Common myeloid progenitor, CD34-positive (primary cell): ENCODE data around the gene SLC12A9.
"Not testable (repeated sequence)": the region's sequence is repeated elsewhere in the genome, so short reads cannot be mapped to it uniquely, and the experiment has no call there.

ENCODE experiments used
- CTCF ChIA-PET: fragments of 350-600 bp; sonication (Branson Sonifier 250); formaldehyde crosslinking; loops from one replicate; lab custom pipeline; 2021; ENCODE audit warnings: antibody characterized with exemption; lab: Charles Lee
- POLR2A ChIA-PET: fragments of 350-600 bp; sonication (Branson Sonifier 250); formaldehyde crosslinking; loops from one replicate; lab custom pipeline; 2021; ENCODE audit warnings: antibody characterized with exemption; lab: Charles Lee
- DNase-seq, 3 donors: peaks; one replicate each; pipeline versions ENCODE4 v3.0.0 to v3.0.0-alpha.2; 2013
- H3K27ac ChIP-seq, 2 experiments: 1 replicate in 1 of 2; 2 replicates in 1 of 2; pipeline ENCODE4 v1.7.0; 2013; ENCODE audit warnings: inconsistent platforms in 2 of 2, low read length in 2 of 2, mild to moderate bottlenecking in 2 of 2, low read depth in 1 of 2, moderate library complexity in 1 of 2; ENCODE audit not compliant: severe bottlenecking in 2 of 2, insufficient read depth in 1 of 2, poor library complexity in 1 of 2
- H3K27me3 ChIP-seq, 5 experiments: replicated peaks in 2 of 5; 1 replicate in 3 of 5; 2 replicates in 2 of 5; pipeline versions ENCODE4 v1.6.1 to v1.7.0; 2013; ENCODE audit warnings: low read length in 4 of 5, mild to moderate bottlenecking in 2 of 5, moderate library complexity in 2 of 5, inconsistent platforms in 1 of 5; ENCODE audit not compliant: insufficient read depth in 5 of 5, control insufficient read depth in 4 of 5
- H3K36me3 ChIP-seq, 4 experiments: 1 replicate in 2 of 4; 2 replicates in 2 of 4; pipeline versions ENCODE4 v1.6.1 to v1.7.0; 2013; ENCODE audit warnings: low read length in 3 of 4, control low read depth in 1 of 4, mild to moderate bottlenecking in 1 of 4; ENCODE audit not compliant: control insufficient read depth in 4 of 4, insufficient read depth in 4 of 4
- H3K4me1 ChIP-seq, 4 experiments: 1 replicate in 3 of 4; 2 replicates in 1 of 4; pipeline versions ENCODE4 v1.6.1 to v1.7.1; 2013; ENCODE audit warnings: low read length in 3 of 4, mild to moderate bottlenecking in 3 of 4, control low read depth in 1 of 4, inconsistent platforms in 1 of 4, moderate library complexity in 1 of 4; ENCODE audit not compliant: control insufficient read depth in 4 of 4, insufficient read depth in 4 of 4; ENCODE audit errors: control extremely low read depth in 1 of 4
- H3K4me3 ChIP-seq, 7 experiments: 1 replicate in 4 of 7; 2 replicates in 3 of 7; pipeline versions ENCODE4 v1.5.1 to v1.7.0; 2013; ENCODE audit warnings: mild to moderate bottlenecking in 7 of 7, low read length in 6 of 7, moderate library complexity in 6 of 7, inconsistent platforms in 2 of 7, low read depth in 2 of 7, control low read depth in 1 of 7; ENCODE audit not compliant: insufficient read depth in 4 of 7, control insufficient read depth in 1 of 7; ENCODE audit errors: extremely low read depth in 1 of 7
- H3K9me3 ChIP-seq, 5 experiments: 1 replicate in 4 of 5; 2 replicates in 1 of 5; pipeline versions ENCODE4 v1.6.1 to v1.7.1; 2013; ENCODE audit warnings: low read length in 4 of 5, mild to moderate bottlenecking in 2 of 5, inconsistent platforms in 1 of 5, low read depth in 1 of 5, moderate library complexity in 1 of 5; ENCODE audit not compliant: control insufficient read depth in 4 of 5, insufficient read depth in 2 of 5; ENCODE audit errors: control extremely low read depth in 1 of 5
- WGBS: methylation state at CpG from one replicate; pipeline ENCODE4 v1.1.5; 2013; ENCODE audit not compliant: insufficient coverage; 5-methylcytosine and 5-hydroxymethylcytosine counted together

Gene SLC12A9

DNA sequence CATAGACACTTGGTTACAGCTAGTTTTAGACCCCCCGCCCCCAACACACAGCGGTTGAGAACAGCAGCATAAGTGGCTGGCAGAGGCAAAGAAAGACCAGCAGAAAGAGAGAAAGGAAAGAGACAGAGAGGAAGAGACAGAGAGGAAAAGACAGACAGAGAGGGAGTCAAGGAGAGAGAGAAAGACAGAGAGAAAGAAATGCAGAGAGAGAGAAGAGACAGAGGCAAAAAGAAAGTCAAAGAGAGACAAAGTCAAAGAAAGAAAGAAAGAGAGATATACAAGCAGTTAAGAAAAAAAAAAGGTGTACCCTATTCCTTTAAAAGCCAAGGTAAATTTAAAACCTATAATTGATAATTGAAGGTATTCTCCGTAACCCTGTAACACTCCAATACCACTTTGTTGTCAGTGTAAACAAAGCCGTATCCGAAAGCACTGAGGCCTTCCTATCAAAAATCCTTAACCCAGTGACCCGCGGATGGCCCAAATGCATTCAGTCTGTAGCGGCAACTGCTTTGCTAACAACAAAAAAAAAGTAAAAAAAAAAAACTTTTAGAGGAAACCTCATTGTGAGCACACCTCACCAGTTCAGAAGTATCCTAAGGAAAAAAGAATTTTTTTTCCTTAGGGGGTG is 11.9 kb upstream of the SLC12A9 start:
- ChIA-PET POLR2A (no interaction called here), CTCF (no interaction called here)
- H3K9me3 ChIP-seq: no peaks in the 10 kb centered on the region
- H3K27ac ChIP-seq: peak overlapping the region in 1 of 2 experiments; percentile 14
- H3K4me1 ChIP-seq: peaks cover 0 to 19% (median 10%) of the 10 kb centered on the region in 4 experiments
- H3K4me3 ChIP-seq: no peak overlapping the region
- no peak for DNase-seq
- no peaks in the 10 kb centered on the region for H3K27me3 ChIP-seq
- 100% methylated on average over 2 of the region's 8 CpGs for WGBS
- H3K36me3 ChIP-seq: no peaks in the 10 kb centered on the region

DNA sequence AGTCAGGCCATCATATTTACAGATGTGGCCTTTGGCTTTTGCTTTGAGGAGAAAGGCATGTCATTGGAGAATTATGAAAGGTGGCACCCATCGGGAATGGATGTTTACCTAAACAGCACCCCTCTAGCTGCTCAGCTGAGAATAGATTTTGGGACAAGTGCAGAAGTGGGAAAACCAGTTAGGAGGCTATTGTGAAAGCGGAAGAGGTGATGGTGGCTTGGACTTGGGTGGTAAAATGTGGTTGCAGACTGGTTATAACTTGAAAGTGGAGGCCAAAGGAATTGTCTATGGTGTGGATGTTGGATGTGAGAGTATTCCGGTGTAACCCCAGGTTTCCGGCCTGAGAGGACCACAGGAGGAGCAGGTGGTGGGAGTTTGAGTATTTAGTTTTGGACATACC is 5.2 kb upstream of the SLC12A9 start:
- no peak for DNase-seq
- CTCF ChIA-PET: interaction anchor here (6.0 to 8.2 kb wide), 2 partner anchors 46 to 143 kb away, joined by 79 to 124 read pairs; partner anchors contain the start of gene POP7
- Histone ChIP-seq H3K9me3 (no peaks in the 10 kb centered on the region), H3K36me3 (no peaks in the 10 kb centered on the region), H3K27me3 (no peaks in the 10 kb centered on the region), H3K4me1 (peaks cover 0 to 7% (median 7%) of the 10 kb centered on the region in 4 experiments), H3K27ac (no peak overlapping the region), H3K4me3 (no peak overlapping the region)
- 100% methylated on average over 3 of the region's 4 CpGs for WGBS
- POLR2A ChIA-PET: no interaction called here

DNA sequence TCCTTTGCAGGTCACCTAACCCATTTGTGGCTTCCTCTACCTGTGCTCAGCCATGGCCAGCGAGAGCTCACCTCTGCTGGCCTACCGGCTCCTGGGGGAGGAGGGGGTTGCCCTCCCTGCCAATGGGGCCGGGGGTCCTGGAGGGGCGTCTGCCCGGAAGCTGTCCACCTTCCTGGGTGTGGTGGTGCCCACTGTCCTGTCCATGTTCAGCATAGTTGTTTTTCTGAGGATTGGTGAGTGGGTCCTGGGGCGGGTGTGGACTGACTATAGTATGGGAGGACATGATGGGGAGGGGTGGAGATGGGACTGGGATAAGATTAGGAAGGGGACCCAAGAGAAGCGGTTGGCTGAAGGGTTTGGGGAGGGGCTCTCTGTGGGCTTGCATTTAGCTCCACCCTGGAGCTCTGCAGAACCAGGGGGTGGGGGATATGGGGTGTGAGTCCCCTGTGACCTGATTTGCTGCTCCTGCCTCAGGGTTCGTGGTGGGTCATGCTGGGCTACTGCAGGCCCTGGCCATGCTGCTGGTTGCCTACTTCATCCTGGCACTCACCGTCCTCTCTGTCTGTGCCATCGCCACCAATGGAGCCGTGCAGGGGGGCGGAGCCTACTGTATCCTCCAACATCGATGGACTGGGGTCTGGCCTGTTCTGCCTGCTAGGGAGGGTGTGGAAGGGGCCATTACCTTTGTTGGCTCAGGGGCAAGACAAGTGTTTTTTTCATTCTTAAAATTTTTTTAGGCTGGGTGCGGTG is 1.8 kb downstream of the SLC12A9 start:
- POLR2A ChIA-PET: no interaction called here
- DNase-seq: no peak

DNA sequence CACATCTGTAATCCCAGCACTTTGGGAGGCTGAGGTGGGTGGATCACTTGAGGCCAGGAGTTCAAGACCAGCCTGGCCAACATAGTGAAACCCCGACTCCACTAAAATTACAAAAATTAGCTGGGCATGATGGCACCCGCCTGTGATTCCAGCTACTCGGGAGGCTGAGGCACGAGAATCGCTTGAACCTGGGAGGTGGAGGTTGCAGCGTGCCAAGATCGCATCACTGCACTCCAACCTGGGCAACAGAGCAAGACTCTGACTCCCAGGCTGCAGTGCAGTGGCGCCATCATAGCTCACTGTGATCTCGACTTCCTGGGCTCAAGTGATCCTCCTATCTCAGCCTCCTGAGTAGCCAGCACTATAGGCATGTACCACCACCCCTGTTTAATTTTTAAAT is 2.4 kb downstream of the SLC12A9 start:
- H3K27me3 ChIP-seq, POLR2A ChIA-PET, H3K27ac ChIP-seq, H3K9me3 ChIP-seq, H3K4me3 ChIP-seq, DNase-seq: not testable (repeated sequence)
- Histone ChIP-seq H3K36me3 (peaks cover 2 to 28% (median 17%) of the 10 kb centered on the region in 4 experiments), H3K4me1 (peaks cover 0 to 23% (median 19%) of the 10 kb centered on the region in 4 experiments)
- WGBS: 94% methylated on average over 7 of the region's 9 CpGs
- CTCF ChIA-PET: interaction anchor here (0.9 to 1.5 kb wide), 3 partner anchors 8 to 225 kb away, joined by 3 to 4 read pairs (median 3); no protein-coding TSS in a partner anchor

More for the DNA sequence above, 1.8 kb downstream of the SLC12A9 start:
- whole genome bisulfite sequencing: 99% methylated on average over 12 of the region's 14 CpGs
- Histone ChIP-seq H3K9me3 (no peaks in the 10 kb centered on the region), H3K4me1 (peaks cover 0 to 23% (median 19%) of the 10 kb centered on the region in 4 experiments), H3K27me3 (no peaks in the 10 kb centered on the region), H3K4me3 (no peak overlapping the region), H3K36me3 (peaks cover 2 to 22% (median 15%) of the 10 kb centered on the region in 4 experiments), H3K27ac (no peak overlapping the region)
- CTCF ChIA-PET: interaction anchor here (0.7 to 8.2 kb wide), 6 partner anchors 9 to 225 kb away, joined by 3 to 79 read pairs (median 4); partner anchors contain the start of gene POP7

DNA sequence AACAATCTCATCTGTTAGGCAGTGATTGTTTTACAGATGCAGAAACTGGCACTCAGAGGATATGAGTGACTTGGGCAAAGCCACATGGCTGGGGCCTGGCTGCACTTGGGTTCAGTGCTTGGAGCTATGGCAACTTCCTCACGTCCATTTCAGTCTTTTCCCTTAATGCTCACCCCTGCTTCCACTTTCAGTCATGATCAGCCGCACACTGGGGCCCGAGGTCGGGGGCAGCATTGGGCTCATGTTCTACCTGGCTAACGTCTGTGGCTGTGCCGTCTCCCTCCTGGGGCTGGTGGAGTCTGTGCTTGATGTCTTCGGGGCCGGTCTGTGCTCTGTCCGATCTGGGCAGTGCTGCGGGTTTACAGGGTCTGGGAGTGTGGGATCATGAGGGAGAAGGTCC is 3.0 kb downstream of the SLC12A9 start:
- H3K27me3 ChIP-seq: no peaks in the 10 kb centered on the region
- WGBS: over 99% methylated on average over 10 of the region's 10 CpGs
- peaks cover 0 to 23% (median 19%) of the 10 kb centered on the region in 4 experiments for H3K4me1 ChIP-seq
- POLR2A ChIA-PET: no interaction called here
- no peak for DNase-seq
- peaks cover 2 to 34% (median 23%) of the 10 kb centered on the region in 4 experiments for H3K36me3 ChIP-seq
- CTCF ChIA-PET: interaction anchor here (0.9 kb wide), 1 partner anchor 9 kb away, joined by 3 read pairs; no protein-coding TSS in a partner anchor
- no peaks in the 10 kb centered on the region for H3K9me3 ChIP-seq
- H3K27ac ChIP-seq: no peak overlapping the region
- no peak overlapping the region for H3K4me3 ChIP-seq

DNA sequence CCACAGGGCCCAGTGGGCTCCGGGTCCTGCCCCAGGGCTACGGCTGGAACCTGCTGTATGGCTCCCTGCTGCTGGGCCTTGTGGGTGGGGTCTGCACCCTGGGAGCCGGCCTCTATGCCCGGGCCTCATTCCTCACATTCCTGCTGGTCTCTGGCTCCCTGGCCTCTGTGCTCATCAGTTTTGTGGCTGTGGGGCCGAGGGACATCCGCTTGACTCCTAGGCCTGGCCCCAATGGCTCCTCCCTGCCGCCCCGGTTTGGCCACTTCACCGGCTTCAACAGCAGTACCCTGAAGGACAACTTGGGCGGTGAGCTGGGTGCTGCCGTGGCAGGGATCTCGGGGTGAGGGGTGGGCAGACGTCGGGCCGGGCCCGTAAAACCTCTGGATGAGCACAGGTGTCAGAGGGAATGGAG is 4.4 kb downstream of the SLC12A9 start:
- DNase-seq: no peak
- ChIA-PET CTCF (interaction anchor here (1.9 kb wide), 1 partner anchor 56 kb away, joined by 6 read pairs; no protein-coding TSS in a partner anchor), POLR2A (interaction anchor here (0.6 kb wide), 1 partner anchor 238 kb away, joined by 4 read pairs; no protein-coding TSS in a partner anchor)

More for the DNA sequence above, 4.4 kb downstream of the SLC12A9 start:
- Histone ChIP-seq H3K27me3 (no peaks in the 10 kb centered on the region), H3K4me1 (peaks cover 0 to 23% (median 18%) of the 10 kb centered on the region in 4 experiments), H3K36me3 (peaks cover 2 to 46% (median 32%) of the 10 kb centered on the region in 4 experiments), H3K4me3 (no peak overlapping the region), H3K9me3 (no peaks in the 10 kb centered on the region), H3K27ac (no peak overlapping the region)
- 97% methylated on average over 16 of the region's 16 CpGs for WGBS
